B cell (primary cell): Measurements from ENCODE around the gene GPR158. TPM values are rescaled to one million over a fixed set of nuclear protein-coding genes. Genes with fewer than 3 reads are reported as not detected.

Source experiments
- ATAC-seq: fragments of 200-7000 bp; cut with Tn5 transposase; one replicate; pipeline ENCODE4 v1.10.0; 2021; ENCODE audit warnings: low read depth, mild to moderate bottlenecking, moderate number of reproducible peaks, moderate library complexity
- CTCF ChIA-PET: fragments of 350-600 bp; sonication (Branson Sonifier 250); formaldehyde crosslinking; loops from one replicate; lab custom pipeline; 2021; ENCODE audit warnings: antibody characterized with exemption, inconsistent platforms; lab: Charles Lee
- POLR2A ChIA-PET: fragments of 350-600 bp; sonication (Branson Sonifier 250); formaldehyde crosslinking; loops from one replicate; lab custom pipeline; 2021; ENCODE audit warnings: antibody characterized with exemption; lab: Charles Lee
- DNase-seq: peaks from one replicate; pipeline ENCODE4 v3.0.0; 2013
- H2AFZ ChIP-seq: 2 replicates; pipeline ENCODE4 v1.6.1; 2012; ENCODE audit warnings: mild to moderate bottlenecking, low read depth, low read length; ENCODE audit not compliant: insufficient read depth, poor library complexity, severe bottlenecking
- H3K27ac ChIP-seq, 2 donors: 1 replicate in 1 of 2; 2 replicates in 1 of 2; pipeline ENCODE4 v1.5.1; 2012 to 2013; ENCODE audit warnings: low read length in 2 of 2, mild to moderate bottlenecking in 2 of 2, moderate library complexity in 1 of 2
- H3K27me3 ChIP-seq, 4 experiments: fragments of 200-600 bp in 1 of 4; sonication (generic) in 1 of 4; replicated peaks in 1 of 4; 1 replicate in 2 of 4; 2 replicates in 2 of 4; pipeline versions ENCODE4 v1.6.1 to v1.7.0; 2013 to 2016; ENCODE audit warnings: low read length in 3 of 4, mild to moderate bottlenecking in 2 of 4, mixed read lengths in 1 of 4, moderate library complexity in 1 of 4; ENCODE audit not compliant: insufficient read depth in 4 of 4, control insufficient read depth in 3 of 4; ENCODE audit errors: control extremely low read depth in 1 of 4
- H3K36me3 ChIP-seq, 2 experiments: replicated peaks in 1 of 2; 1 replicate in 1 of 2; 2 replicates in 1 of 2; pipeline versions ENCODE4 v1.6.1 to v1.7.1; 2013; ENCODE audit warnings: low read length in 1 of 2; ENCODE audit not compliant: insufficient read depth in 2 of 2, control insufficient read depth in 1 of 2; ENCODE audit errors: control extremely low read depth in 1 of 2, extremely low read depth in 1 of 2
- H3K4me1 ChIP-seq, 2 donors: fragments of 200-600 bp in 1 of 2; sonication (generic) in 1 of 2; 1 replicate in 1 of 2; 2 replicates in 1 of 2; pipeline versions ENCODE4 v1.5.1 to v1.6.1; 2013 to 2017; ENCODE audit warnings: low read length in 2 of 2; ENCODE audit not compliant: control insufficient read depth in 2 of 2, insufficient read depth in 2 of 2
- H3K4me2 ChIP-seq: replicated peaks from 2 replicates; pipeline ENCODE3; 2012; ENCODE audit warnings: mild to moderate bottlenecking, low read depth, low read length; ENCODE audit not compliant: poor library complexity, severe bottlenecking
- H3K4me3 ChIP-seq, 5 experiments: fragments of 200-600 bp in 1 of 5; sonication (generic) in 1 of 5; 1 replicate in 3 of 5; 2 replicates in 2 of 5; pipeline versions ENCODE4 v1.5.1 to v1.7.0; 2011 to 2016; ENCODE audit warnings: low read length in 4 of 5, mild to moderate bottlenecking in 4 of 5, low read depth in 2 of 5, control low read depth in 1 of 5, moderate library complexity in 1 of 5; ENCODE audit not compliant: insufficient read depth in 1 of 5; ENCODE audit errors: control extremely low read depth in 1 of 5, extremely low read depth in 1 of 5
- H3K79me2 ChIP-seq: fragments of 200-600 bp; sonication (generic); one replicate; pipeline ENCODE4 v1.6.0; 2016; ENCODE audit warnings: low read length; ENCODE audit not compliant: control insufficient read depth, insufficient read depth
- H3K9ac ChIP-seq: fragments of 200-600 bp; sonication (generic); 2 replicates; pipeline ENCODE4 v1.6.1; 2017; ENCODE audit warnings: mild to moderate bottlenecking, low read length, moderate library complexity
- H3K9me3 ChIP-seq, 3 donors: one replicate each; pipeline versions ENCODE4 v1.6.1 to v1.7.1; 2013; ENCODE audit warnings: low read length in 2 of 3; ENCODE audit not compliant: control insufficient read depth in 2 of 3, insufficient read depth in 1 of 3; ENCODE audit errors: control extremely low read depth in 1 of 3
- H4K20me1 ChIP-seq: 2 replicates; pipeline ENCODE4 v1.6.0; 2012; ENCODE audit warnings: mild to moderate bottlenecking, low read length; ENCODE audit not compliant: insufficient read depth, control insufficient read depth, poor library complexity, severe bottlenecking
- H3K27ac Mint-ChIP-seq: one replicate; pipeline ENCODE4 v1.8.0; 2021; ENCODE audit warnings: mixed read lengths
- H3K27me3 Mint-ChIP-seq: one replicate; pipeline ENCODE4 v1.8.0; 2021; ENCODE audit warnings: mixed read lengths
- H3K4me1 Mint-ChIP-seq: one replicate; pipeline ENCODE4 v1.8.0; 2021; ENCODE audit warnings: mixed read lengths
- H3K4me3 Mint-ChIP-seq: one replicate; pipeline ENCODE4 v1.8.0; 2021; ENCODE audit warnings: mixed read lengths
- H3K9me3 Mint-ChIP-seq: one replicate; pipeline ENCODE4 v1.8.0; 2022; ENCODE audit warnings: mixed read lengths; ENCODE audit not compliant: insufficient read depth
- CTCF ChIP-seq: fragments of 200-600 bp; IDR thresholded peaks from one replicate; pipeline ENCODE4 v1.8.0; 2022; ENCODE audit warnings: antibody characterized with exemption, mild to moderate bottlenecking
- EZH2 ChIP-seq: IDR thresholded peaks from 2 replicates; pipeline ENCODE4 v1.6.1; 2012; ENCODE audit warnings: borderline replicate concordance, low read depth, mild to moderate bottlenecking, moderate library complexity, low read length; ENCODE audit not compliant: insufficient read depth, poor library complexity, severe bottlenecking
- WGBS: methylation state at CpG from one replicate; pipeline ENCODE4 v1.1.5; 2013; ENCODE audit warnings: missing lambda C conversion rate; ENCODE audit not compliant: insufficient coverage; 5-methylcytosine and 5-hydroxymethylcytosine counted together
- intact Hi-C: fragments of 100-400 bp; cut with micrococcal nuclease; formaldehyde crosslinking; loops from one replicate; pipeline ENCODE4 v1.10.0; 2022
- polyA plus RNA-seq: library from polyadenylated mRNA; depleted of rRNA; stranded (reverse); fragments of >200 nt; gene quantifications from 2 replicates; pipeline ENCODE4 v1.2.3, GENCODE V29; 2012
- total RNA-seq, 2 donors: library from RNA; stranded (reverse); fragments of 120-200 nt in 1 of 2; gene quantifications; 1 replicate in 1 of 2; 2 replicates in 1 of 2; pipeline versions ENCODE4 v1.2.3 to v1.2.4, GENCODE V29; 2013 to 2022

The GPR158 gene
- total and polyA plus RNA-seq, 2 donors (not counting 1 experiment from before 2014, with no cell fraction given), result not detected

- DNase-seq (no peak), ATAC-seq (no peak)
- TF ChIP-seq EZH2 (no peak), CTCF (no peak)
- Mint-ChIP-seq H3K27ac (no peak overlapping the region), H3K27me3 (no peaks in the 10 kb centered on the region), H3K4me1 (no peaks in the 10 kb centered on the region), H3K9me3 (peaks cover 3% of the 10 kb centered on the region), H3K4me3 (no peak overlapping the region)
- intact Hi-C loops, result no loop called here
- ChIA-PET POLR2A (no interaction called here), CTCF (no interaction called here)
- H3K79me2 ChIP-seq, result no peaks in the 10 kb centered on the region
- H3K27me3 ChIP-seq, result no peaks in the 10 kb centered on the region
- 50% methylated on average over 1 of the region's 3 CpGs for WGBS
- H3K9ac ChIP-seq, result no peak overlapping the region
- H3K9me3 ChIP-seq, result peaks cover 0 to 6% (median 1%) of the 10 kb centered on the region in 3 donors
- H3K4me1 ChIP-seq, result no peaks in the 10 kb centered on the region
- H3K27ac ChIP-seq, result no peak overlapping the region
- H2AFZ ChIP-seq, result no peak overlapping the region
- H3K4me2 ChIP-seq, result no peak overlapping the region
- H3K36me3 ChIP-seq, result no peaks in the 10 kb centered on the region
- H4K20me1 ChIP-seq, result no peaks in the 10 kb centered on the region
- H3K4me3 ChIP-seq, result no peak overlapping the region
Measured at GRCh38 chr10:25481467-25481866, 306.7 kb downstream of the GPR158 start.

GRCh38 chr10:25483999-25484398 lies 309.2 kb downstream of the GPR158 start:
- Histone ChIP-seq H4K20me1 (no peaks in the 10 kb centered on the region), H3K27ac (no peak overlapping the region), H3K9ac (no peak overlapping the region), H3K4me3 (no peak overlapping the region), H3K79me2 (no peaks in the 10 kb centered on the region), H3K9me3 (peaks cover 0 to 6% (median 1%) of the 10 kb centered on the region in 3 donors), H3K36me3 (no peaks in the 10 kb centered on the region), H3K4me1 (no peaks in the 10 kb centered on the region), H3K27me3 (no peaks in the 10 kb centered on the region), H3K4me2 (no peak overlapping the region), H2AFZ (no peak overlapping the region)
- Mint-ChIP-seq H3K27ac (no peak overlapping the region), H3K4me1 (no peaks in the 10 kb centered on the region), H3K9me3 (peaks cover 3% of the 10 kb centered on the region), H3K27me3 (no peaks in the 10 kb centered on the region), H3K4me3 (no peak overlapping the region)
- ATAC-seq (no peak), DNase-seq (no peak)
- CTCF ChIA-PET, result no interaction called here
- WGBS, result 98% methylated on average over 3 of the region's 4 CpGs
- intact Hi-C loops, result no loop called here
- TF ChIP-seq EZH2 (no peak), CTCF (no peak)
- POLR2A ChIA-PET, result no interaction called here
